ENCODE data around the gene LRP1B.

The LRP1B gene

DNA sequence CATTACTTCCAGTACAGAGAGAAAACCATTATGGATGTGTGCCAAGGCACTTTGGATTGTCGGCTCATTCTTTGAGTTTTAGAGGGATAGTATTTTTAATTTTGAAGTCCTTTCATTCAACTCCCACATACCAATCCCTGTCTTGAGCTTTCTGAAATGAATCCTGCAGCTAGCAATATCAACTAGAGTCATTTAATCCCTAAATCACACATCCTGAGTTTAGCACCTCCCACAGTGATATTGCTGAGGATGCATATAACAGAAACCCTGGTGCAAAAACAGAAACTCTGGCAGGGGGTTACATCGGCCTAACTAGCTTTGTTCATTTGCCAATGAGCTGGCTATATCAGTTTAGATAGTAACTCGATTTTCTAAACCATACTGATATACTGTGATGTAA is 427.3 kb downstream of the LRP1B start:
- in situ Hi-C loops (cut with MboI; ENCODE audit: low sequenced_read_pairs), result no loop called here

DNA sequence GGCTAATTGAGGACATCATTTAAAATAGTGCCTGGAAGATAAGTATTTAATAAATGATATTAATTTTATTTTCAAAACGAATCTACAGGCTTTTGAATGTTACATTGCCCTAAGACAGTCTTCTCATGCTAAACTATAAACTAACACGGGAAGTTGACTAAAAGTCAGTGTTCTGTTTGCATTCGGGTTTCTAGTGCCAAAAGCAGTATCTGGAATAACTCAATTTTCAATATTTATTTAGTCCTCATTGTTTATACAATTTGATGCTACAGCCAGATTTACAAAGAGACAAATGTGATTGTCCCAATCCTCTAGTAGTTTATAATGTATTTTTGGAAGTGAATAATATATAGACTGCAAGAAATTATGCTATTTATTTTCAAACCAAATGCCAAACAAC is 429.2 kb downstream of the LRP1B start:
- in situ Hi-C loops (cut with MboI; ENCODE audit: low sequenced_read_pairs), result no loop called here

DNA sequence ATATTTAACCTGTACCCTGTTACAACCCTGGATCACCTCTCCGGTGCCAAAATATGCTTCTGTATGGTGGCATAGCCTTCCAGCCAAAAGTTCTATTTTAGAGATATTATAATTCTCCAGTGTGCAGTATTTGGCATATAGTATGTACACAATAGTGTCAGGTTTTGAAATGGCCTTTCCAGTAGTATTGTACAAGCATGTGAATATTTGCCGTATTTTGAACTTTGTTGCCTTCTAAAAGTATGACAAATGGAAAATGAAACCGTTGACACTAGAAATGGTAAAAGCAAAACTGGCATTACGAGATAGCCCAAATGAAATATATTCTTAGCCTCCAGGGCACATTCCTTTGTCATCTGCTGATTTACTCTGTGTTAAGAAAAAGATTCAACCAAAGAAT is 431.2 kb downstream of the LRP1B start:
- in situ Hi-C loops (cut with MboI; ENCODE audit: low sequenced_read_pairs), result no loop called here

DNA sequence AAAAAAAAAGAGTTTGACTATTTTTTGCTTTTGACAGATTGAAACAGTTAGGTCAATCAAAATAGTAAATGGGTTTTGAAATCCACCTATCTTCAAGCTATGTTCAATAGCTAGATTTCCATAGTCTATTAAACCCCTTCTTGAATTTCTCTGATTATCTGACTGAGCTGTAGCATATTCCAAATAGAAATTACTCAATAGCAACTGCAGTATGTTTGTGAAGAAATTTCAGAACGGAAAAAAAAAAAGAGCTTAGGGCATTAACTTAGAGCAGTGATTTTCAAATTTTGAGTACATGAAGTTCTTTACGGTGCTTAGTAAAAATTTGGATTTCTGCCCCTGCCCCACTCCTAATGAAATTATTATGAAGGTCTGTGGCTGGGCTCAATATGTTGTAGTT is 432.3 kb downstream of the LRP1B start:
- in situ Hi-C loops (cut with MboI; ENCODE audit: low sequenced_read_pairs), result no loop called here

DNA sequence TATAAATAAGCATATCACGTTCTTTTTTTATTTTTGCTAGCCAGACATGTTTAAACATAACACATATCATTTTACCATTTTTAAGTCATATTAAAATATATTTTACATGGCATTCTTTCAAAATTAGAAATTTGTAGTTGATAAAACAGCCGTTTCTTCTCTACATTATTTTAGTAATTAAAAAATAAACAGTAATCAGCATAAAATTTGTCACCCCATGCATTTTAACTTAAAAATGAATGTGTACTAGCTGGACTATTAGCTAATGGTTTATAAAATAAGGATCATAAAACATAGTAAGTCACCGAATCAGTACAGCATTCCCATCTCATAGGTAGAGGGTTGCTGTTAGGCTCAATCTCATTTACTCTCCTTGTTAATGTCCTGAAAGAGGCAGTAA is 433.8 kb downstream of the LRP1B start:
- in situ Hi-C loops (cut with MboI; ENCODE audit: low sequenced_read_pairs), result no loop called here

DNA sequence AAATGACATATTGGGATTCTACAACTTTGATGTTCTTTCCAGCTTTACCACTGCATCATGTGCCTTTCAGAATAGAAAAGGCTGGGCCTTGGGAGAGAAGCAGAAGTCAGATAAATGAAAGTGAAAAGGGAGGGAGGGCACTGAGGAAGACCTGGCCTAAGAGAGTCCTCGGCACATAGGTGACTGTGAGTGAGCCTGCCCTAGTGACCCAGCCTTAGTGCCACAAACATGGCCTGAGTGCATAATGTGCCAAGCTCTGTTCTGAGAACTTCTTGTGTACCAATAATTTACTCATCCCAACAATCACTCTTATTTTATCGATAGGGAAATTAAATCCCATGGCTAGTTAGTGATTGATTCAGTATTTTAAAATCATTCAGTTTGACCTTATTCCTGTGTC is 436.6 kb downstream of the LRP1B start:
- in situ Hi-C loops (cut with MboI; ENCODE audit: low sequenced_read_pairs), result no loop called here

DNA sequence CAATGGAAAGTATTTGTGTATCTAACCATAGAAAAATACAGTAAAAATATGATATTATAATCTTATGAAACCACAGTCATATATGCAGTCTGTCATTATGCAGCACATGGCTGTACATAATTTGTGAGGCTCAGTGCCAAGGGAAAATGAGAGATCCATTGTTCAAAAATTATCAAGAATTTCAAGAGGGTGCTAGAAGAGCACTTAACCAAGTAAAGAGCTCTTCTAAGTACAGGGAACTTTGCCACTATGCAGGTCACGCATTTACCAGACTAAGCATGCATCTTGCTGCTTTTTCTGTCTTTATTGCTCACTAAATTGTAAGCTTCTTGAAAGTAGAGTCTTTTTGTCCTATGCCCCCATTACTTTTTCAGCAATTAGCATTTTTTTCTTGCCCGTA is 438.0 kb downstream of the LRP1B start:
- in situ Hi-C loops (cut with MboI; ENCODE audit: low sequenced_read_pairs), result no loop called here

DNA sequence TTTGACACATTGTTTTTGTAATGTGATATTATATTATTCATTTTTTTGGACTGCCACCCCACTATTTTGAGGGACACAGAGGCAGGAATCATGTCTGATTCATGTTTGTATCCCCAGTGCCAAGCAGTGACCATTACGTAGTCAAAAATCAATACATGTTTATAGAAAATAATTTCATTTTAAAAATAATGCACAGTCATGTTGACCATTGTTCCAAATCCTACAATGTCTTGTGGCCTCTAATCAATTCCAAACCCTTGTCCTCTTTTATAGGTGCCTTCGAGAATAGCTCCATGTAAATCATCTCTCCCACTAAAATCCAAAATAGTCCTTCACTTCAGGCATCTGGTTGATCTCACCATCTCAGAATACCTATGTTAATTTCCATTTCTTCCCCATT is 454.7 kb downstream of the LRP1B start:
- in situ Hi-C loops (cut with MboI; ENCODE audit: low sequenced_read_pairs), result no loop called here

DNA sequence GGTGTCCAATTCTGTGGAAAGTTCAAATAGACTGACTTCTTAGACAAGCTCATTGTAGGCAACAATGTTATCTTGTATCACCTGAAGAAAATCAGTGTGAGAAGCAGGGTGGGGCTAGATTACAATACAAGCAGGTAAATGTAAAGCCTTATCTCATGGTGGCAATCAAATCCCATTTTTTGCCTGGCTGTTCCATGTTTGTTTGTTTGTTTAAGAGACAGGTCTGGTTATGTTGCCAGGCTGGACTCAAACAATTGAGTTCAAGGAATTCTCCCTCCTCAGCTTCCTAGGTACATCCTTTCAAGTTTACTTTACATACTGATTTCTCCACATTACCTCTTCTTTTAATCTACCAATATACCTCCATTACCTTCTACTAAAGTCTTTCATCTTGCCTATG is 464.6 kb downstream of the LRP1B start:
- in situ Hi-C loops (cut with MboI; ENCODE audit: low sequenced_read_pairs), result no loop called here

DNA sequence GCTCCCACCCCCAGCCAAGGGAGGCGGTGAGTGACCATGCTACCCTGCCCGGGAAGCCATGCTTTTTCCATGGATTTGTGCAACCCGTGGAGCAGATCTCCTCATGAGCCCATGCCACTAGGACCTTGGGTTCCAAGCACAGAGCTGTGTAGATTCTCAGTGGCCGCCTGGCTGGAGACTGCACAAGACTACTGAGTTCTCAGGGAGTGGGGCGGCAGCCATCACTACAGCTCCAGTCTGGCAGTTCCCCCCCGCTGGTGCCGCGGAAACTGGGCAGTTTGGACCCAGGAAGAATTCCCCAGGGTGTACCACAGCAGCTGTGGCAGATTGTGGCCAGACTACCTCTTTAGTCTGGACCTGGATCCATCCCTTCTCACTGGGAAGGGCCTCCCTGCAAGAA is 470.6 kb downstream of the LRP1B start:
- in situ Hi-C loops (cut with MboI; ENCODE audit: low sequenced_read_pairs), result no loop called here

DNA sequence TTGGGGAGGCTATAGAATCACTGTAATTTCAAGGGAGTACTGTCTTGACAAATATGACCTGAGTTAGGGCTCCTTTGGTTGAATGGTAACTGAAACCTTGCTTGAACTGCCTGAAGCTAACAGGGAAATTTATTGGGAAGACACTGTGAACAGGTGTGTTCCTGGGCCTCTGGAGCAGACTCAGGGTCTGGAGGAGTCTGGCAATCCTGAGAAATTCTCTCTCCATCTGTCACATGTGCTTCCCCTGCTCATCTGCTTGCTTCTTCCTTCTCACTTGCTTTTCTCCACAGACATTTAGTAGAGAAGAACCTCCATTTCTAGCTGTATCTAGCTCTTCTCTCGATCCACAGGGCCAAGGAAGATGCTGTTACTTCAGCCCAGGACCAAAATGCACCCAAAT is 476.5 kb downstream of the LRP1B start:
- in situ Hi-C loops (cut with MboI; ENCODE audit: low sequenced_read_pairs), result no loop called here

DNA sequence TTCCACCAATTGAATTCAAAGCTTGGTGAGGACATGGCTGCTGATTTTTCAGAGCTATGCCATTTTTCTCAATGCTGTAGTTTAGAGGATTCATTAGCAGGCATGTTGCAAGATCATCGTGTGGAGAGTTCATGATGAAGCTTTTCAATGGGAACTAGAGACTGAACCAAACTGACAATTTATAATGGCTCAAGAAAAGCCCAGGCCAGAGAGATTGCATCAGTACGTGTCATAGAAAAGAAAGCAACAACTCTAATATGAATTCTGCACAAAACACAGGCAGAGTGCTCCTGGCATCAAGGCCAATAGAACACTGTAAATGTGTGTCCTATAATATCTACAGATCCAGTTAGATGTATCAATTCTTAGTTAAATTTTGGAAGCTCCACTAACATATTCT is 477.6 kb downstream of the LRP1B start:
- in situ Hi-C loops (cut with MboI; ENCODE audit: low sequenced_read_pairs), result no loop called here

DNA sequence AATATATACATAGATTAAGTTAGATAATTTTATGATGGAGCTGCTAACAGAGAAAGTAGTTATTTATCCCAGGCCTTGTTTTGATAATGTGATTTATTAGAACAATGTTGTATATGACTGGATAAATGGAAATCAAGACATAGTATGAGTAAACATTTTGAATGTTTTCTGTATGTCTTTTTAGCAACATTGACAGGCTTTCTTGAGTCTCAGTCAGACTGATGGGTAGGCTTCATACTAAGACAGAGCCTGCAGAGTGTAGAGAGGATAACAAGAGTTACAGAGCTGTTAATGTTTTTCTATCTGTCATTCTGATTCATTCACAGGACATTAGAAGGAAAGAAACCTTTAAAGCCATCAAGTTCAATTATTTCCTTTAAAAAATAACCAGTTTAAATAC is 478.5 kb downstream of the LRP1B start:
- in situ Hi-C loops (cut with MboI; ENCODE audit: low sequenced_read_pairs), result no loop called here

DNA sequence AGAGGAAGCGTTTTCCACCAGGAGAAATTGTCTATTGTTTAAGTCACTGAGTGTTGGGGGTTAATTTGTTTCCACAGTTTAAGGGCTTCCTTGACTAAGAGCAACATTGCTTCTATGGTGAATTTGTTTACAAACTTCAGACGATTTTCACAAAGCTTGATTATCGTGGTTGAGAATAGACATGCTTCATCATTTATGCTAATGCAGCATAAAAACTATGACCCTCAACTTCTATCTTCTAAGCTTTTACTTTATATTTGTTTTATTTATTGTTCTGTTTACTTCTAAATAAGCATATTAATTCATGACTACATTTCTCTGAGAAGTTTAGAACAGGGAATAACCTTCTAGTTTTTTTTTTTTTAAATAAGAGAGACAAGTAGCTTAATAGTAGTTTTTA is 483.5 kb downstream of the LRP1B start:
- in situ Hi-C loops (cut with MboI; ENCODE audit: low sequenced_read_pairs), result no loop called here

DNA sequence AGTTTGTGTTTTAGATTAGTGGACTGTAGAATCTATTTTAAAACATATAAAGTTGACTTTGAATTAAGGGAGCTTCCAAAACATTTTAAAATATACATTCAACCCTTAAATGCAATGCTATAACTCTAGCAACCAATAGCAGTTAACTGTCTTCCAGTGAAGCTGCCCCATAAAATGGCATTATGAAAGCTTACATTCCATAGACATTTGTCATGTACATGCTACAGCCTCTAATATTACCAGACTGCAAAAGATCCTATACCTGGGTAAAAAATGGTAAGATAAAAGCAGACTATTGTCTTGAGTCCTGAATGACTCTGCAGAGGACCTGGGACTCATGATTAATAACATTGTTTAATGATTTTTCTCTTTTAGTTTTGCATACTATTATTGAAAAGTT is 489.4 kb downstream of the LRP1B start:
- in situ Hi-C loops (cut with MboI; ENCODE audit: low sequenced_read_pairs), result no loop called here

DNA sequence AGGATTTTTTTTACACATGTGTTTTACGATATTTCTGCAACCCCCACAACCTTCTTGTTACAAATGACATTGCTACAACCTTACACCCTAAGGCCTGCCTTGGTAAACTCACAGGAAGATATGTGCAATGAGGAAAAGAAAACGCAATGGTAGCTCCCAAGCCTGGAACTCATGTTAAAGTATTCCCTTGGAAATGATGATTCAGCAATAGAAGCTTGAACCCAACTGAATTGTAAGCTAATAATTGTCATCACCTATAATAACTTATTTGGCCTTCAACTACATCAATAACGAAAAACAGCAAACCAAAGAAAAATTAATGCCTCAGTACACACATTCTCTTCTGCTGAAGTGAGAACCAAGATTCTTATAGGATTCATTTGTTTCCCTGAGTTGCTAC is 491.0 kb downstream of the LRP1B start:
- in situ Hi-C loops (cut with MboI; ENCODE audit: low sequenced_read_pairs), result no loop called here

DNA sequence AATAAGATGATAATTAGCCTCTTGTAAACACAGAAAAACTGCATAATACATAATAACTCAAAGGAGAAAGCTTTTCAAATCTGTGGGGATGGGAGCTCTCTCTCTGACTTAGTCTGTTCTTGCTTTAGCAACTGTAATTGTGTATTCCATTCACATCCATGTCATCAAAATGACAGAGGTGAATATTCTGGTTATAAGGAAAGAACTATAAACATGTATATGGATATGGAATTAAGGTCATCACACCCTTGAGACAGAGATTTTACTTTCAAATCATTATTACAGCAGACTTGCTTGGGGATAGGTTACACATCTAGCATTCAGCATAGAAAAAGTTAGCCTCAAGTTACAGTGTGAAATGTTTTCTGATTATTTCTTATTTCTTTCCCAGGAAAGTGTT is 497.7 kb downstream of the LRP1B start:
- in situ Hi-C loops (cut with MboI; ENCODE audit: low sequenced_read_pairs), result no loop called here

DNA sequence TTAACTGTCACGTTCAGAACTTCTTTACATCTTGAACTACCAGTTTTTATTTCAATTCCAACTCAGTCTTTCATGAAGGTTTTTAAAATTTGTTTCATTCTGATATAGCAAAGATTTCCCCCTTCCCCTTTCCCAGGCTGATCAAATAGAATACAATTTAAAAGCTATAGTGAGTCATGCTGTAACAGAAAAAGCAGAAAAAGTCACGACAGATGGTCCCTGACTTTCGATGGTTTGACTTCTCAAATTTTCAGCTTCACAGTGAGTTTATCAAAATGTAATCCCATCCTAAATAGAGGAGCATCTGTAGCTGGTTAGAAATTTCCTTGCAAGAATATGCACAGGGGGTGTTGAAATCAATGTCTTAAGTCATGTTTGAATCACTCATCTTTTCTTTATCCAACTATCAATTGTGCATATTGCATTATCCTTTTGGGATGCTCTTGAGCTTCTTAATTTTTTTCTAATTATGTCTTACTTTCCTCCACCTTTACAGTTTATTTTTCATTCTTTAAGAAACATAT is 500.3 kb downstream of the LRP1B start:
- in situ Hi-C loops (cut with MboI; ENCODE audit: low sequenced_read_pairs), result no loop called here

DNA sequence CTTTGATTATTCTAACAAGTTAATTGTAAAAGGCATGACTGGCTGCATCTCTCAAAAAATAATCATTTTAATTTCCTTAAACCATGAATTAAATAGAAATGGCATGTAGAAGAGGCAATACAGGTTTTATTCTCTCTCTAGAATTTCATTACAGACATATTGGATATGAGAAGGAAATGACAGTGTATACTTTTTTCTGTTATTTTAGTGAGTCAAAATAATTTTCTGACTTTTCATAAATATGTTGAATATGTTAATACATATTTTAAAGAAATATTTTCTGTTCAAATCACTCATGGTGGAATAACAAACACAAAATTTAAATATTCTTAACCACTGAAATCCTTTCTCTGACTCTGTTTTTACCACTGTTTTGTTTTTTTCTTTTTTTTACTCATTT is 510.4 kb downstream of the LRP1B start:
- in situ Hi-C loops (cut with MboI; ENCODE audit: low sequenced_read_pairs), result no loop called here

DNA sequence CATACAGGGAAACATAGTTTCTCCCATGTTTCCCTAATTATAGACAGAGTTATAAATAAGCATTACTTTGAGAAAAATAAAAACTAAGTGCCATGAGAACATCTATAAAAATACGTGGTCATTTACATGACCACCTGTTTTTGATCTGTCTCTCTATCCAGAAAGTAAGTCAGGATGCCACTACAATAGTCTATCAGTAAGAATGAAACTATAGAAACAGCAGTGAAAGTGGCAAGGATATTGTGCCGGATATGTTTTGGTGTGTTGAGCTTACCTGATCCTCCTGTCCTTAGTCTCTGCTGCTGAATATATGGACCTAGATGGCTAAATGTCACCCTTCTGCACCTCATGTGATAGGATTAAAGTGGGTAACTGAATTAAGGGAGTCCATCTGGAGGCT is 512.4 kb downstream of the LRP1B start:
- in situ Hi-C loops (cut with MboI; ENCODE audit: low sequenced_read_pairs), result no loop called here

DNA sequence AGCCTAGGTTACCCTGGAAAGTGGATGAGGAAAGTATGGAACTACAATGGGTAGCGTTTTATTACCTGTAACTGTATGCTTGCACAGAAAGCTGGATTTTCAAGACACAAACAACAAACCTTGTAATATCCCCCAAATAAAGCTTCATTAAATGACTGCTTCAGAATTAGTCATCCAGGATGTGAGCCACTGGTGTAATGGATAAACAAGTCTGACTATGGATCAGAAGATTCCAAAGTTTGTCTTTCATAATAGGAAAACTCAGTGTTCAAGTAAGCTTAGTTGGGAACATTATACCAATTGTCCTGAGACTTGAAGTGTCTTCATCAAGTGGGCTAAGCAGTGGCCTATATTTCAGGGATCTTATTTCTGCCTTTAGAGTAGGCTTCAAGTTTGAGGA is 518.8 kb downstream of the LRP1B start:
- in situ Hi-C loops (cut with MboI; ENCODE audit: low sequenced_read_pairs), result no loop called here

DNA sequence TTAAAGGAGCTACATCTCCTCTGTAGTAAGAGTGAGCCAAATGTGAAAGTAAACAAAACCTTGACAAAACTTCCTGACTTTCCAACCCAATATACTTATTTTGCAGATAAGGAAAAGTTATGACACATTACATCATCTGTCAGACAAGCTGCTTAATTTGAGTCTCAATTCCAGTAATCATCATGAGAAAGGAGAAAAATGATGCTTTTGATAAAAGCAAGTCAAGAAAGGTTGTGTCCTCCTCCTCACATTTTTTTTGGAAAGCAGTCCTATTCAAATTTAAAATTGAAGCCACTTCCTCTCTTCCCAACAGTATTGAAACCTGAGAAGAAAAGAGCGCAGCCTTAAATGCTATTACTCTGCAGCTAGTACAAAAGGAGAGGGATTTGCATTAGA is 519.6 kb downstream of the LRP1B start:
- in situ Hi-C loops (cut with MboI; ENCODE audit: low sequenced_read_pairs), result no loop called here

DNA sequence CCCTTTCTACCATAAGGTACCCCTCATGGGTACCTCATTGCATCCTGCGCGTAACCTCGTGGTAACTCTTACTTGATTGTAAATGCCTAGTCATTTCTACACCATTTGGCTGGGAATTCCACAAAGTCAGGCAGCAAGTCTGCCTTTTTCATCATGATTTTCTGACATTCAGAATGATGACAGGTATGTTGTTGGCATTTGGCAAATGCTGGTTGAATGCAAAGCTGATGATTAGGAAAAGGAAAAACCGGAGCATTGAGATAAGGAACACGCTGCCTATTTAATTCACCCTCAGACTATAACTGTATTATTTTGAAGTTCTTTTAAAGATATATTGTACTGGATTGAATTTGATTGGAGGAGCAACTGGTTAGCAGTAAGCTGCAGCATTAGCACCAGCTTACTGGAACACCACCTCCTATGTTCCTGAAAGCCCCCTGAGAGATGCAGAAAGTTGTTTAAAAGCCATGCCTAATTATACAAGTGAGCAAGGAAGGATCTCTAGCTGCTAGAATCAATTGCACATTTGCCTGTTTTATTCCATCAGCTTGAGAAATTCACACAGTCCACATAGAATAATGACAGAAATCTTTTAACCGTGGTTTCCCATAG is 520.1 kb downstream of the LRP1B start:
- in situ Hi-C loops (cut with MboI; ENCODE audit: low sequenced_read_pairs), result no loop called here

DNA sequence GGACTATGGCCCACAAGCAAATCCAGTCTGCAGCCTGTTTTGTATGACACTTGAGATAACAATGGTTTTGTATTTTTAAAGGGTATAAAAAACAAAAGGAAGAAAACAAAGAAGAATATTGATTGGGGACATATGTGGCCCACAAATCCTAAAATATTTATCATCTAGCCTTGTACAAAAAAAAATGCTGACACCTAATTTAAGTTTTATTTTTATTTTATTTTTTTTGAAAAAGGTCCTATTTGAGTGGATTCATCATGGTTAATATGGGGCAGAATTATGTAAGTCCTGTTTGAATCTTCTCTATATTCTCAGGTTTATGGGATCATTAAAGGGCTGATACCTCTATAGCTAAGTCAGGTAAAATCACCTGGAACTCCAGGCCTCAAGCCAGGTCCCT is 525.7 kb downstream of the LRP1B start:
- in situ Hi-C loops (cut with MboI; ENCODE audit: low sequenced_read_pairs), result no loop called here
